Activated CD8-positive, alpha-beta memory T cell treated with anti-CD3 and anti-CD28 coated beads for 4 hours (primary cell): ENCODE results near the gene LRPPRC.

ENCODE experiments used
- DNase-seq, 2 donors: peaks; one replicate each; pipeline ENCODE4 v3.0.0-alpha.2; 2020; ENCODE audit warnings: low read depth in 2 of 2

LRPPRC gene

GRCh38 chr2:43906448-43907109 is 89.2 kb downstream of the LRPPRC start:
- no peak for DNase-seq

DNA sequence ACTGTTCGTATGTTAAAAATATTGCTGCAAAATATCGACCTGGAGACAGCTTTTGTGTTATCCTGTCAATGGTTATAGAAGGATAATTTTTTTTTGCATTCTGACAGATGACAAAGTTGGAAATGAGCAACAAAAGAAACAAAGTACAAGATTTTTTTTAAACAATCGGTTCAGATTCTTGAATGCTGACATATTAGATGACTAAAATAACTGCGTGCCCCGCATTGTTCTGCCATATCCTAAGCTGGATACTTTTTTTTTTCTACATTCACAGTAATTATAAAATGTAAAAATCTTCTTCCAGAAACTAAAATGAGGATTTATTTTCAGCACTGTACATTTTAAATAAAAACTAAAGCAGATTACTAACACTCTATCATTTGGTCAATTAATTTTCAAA is 89.9 kb downstream of the LRPPRC start:
- no peak for DNase-seq

DNA sequence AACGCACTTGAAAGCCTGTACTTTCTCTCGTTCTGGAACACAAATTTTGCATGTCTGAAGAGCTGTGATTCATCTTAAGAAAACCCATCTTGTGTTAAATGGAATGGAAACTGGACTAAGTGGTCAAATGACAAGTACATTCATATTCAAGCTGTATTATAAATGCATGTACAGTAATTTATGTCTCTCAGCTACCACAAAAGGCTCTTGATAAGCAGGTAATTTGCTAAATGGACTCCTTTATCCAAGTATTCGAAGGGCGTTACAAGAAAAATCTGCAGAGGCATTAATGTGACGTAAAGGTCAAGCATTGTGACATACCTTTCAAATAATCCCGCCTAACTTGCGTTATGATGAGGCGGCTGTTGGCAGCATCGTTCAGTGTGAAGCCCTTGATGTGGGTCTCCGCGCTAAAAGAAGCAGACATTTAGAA is 90.4 kb downstream of the LRPPRC start:
- DNase-seq = no peak

- DNase-seq = no peak
These were observed 96.2 kb downstream of the LRPPRC start for GRCh38 chr2:43899589-43899988.

DNA sequence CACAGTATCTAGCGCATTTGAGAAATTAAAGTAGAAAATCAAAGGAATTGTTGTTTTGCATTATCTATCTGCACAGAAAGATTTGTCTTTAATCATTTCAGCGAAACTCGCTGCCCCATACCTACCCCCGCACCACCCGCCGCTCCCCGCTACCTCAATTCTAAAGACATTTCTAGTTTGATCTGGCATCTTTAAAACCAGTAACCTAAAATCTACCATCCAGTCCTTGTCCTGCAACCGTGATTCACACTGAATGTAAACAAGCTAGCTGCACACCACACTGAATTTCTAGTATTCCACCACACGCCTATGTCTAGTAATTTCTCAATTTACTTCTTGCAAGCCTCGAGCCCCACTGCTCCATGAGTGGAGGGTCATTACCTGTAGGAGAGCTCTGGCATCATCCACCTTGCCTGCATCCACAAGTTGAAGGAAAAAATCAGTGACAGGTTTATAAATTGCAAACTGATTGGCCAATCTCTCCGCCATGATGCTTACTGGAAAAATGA is 96.9 kb downstream of the LRPPRC start:
- DNase-seq = no peak

GRCh38 chr2:43898134-43898837 is 97.5 kb downstream of the LRPPRC start:
- DNase-seq = no peak

DNA sequence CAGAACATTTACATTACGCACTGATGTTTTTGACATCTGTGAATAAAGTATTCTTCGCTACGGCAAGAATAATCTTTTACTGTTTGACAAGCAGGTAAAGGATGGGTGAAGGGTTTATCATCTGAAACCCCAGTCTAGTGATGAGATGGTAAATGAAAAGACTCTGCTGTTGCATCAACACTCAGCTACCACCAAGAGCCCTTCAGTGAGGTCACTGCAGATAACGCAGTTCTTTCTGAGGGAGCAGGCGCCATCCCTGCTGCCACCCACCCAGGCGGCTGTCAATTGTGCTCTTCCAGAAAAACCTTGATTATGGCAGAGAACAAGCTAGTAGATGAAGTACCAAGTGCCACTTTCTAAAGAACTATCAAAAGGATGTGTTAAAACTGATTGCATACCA is 98.3 kb downstream of the LRPPRC start:
- DNase-seq = no peak

GRCh38 chr2:43896906-43897305 is 98.9 kb downstream of the LRPPRC start:
- no peak for DNase-seq

DNA sequence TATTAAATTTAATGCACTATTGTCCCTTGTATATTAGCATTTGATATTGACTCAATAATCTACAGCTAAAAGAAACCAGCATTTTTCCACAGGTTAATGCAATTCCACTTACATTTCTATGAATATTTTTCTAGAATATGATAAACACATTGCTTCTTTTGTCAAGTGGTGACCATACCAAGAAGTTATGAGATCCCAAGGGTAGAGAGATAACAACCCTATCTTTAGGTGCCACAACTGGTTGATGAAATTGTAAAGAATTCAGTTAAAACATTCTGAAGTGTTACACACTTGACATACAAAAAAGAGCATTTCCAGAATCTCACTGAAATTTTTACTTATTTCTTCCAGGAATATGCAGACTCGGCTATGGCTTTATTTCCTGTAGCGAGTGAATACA is 101.0 kb downstream of the LRPPRC start:
- no peak for DNase-seq

GRCh38 chr2:43890855-43891254 is 104.9 kb downstream of the LRPPRC start:
- DNase-seq = no peak

GRCh38 chr2:43889416-43889815 is 106.4 kb downstream of the LRPPRC start:
- no peak for DNase-seq

DNA sequence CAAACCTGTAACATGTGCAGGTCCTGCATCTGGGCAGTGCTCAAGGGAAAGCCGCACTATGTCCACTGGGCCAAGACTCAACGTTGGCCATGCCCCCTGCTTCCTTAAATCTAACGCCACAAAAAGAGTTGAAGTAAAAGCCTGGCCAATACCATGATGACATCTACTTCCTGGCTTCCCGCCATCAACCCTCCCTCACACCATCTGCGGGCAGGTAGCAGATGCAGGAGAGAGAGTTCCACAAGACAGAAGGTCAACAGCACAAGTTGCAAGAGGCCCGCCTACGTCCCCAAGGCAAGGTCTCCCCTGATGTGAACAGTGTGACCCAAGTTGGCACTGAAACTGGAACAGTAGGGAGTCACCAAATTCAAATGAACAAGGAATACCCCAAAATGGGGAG is 108.6 kb downstream of the LRPPRC start:
- DNase-seq = no peak

GRCh38 chr2:43885132-43885632 is 110.6 kb downstream of the LRPPRC start:
- no peak for DNase-seq

DNA sequence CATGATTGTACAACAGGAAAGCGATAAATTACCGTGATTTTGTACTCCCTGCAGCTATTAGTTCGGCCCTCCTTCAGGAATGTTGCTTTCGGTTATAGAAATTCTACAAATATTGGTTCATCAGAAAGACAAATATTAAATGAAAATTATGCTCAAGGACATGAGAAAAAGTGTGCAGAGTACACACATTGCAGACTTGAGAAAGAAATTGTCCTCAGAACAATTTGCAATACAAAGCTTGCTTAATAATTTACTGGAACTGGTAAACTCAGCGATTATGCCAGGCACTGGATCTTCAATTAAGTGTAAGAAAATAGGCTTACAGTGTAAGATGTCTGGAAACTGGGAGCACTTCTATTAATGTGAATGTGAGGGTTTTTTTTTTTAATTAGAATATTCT is 111.1 kb downstream of the LRPPRC start:
- no peak for DNase-seq

GRCh38 chr2:43882312-43882711 is 113.5 kb downstream of the LRPPRC start:
- no peak for DNase-seq

DNA sequence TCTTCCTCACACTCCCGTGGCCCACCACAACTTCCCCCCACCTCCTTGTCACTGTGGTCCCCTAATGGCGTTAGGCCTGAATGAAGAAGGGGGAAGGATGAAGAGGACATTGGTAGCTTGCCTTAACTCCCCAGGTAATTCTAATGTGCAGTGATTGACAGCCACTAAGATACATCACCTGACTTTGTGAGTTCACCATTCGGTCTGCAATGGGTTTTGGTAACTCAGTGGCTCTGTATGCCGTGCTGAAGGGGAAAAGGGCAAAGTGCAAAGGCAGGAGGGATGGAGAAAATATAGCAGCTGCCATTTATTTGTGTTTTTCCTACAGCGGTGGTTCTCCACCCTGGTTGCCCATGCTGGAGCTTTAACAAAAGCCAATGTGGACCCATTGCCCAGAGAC is 114.8 kb downstream of the LRPPRC start:
- DNase-seq = no peak

DNA sequence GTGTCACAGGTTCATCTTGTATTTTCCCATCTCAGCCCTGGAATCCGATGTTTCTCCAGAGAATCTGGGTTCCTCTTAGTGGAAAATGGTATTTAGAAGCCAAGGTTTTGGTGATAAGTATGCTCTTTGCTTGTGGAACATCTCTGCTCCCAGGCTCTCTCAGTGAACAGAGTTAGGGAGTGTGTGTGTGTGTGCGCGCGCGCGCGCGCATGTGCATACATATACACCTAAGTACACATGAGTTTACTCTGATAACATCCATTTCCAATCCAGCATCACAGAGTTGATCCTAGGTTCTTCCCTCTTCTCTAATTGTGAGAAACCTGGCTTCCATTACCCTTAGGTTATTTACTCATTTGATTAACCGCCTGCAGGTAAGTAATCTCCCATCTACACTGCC is 115.3 kb downstream of the LRPPRC start:
- no peak for DNase-seq

DNA sequence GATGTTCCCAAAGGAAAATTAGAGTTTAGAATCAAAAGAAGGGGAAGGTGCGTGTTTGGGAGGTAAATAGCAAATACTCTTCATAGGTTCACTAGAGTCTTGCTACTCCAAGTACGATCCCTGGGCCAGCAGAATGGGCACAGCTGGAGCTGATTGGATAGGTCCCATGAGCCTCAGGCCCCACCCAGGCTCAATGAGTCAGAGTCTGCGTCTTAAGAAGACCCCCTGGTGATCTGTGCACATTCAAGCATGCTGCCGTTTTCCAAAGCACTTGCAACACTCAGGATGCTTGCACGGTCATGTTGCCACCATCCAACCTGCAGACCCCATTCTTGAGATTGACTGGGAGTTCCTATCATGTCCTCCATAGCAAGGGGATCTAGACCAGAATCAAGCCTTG is 116.5 kb downstream of the LRPPRC start:
- no peak for DNase-seq

GRCh38 chr2:43877782-43878464 is 117.9 kb downstream of the LRPPRC start:
- peak; percentile 8 to 14 for DNase-seq

DNA sequence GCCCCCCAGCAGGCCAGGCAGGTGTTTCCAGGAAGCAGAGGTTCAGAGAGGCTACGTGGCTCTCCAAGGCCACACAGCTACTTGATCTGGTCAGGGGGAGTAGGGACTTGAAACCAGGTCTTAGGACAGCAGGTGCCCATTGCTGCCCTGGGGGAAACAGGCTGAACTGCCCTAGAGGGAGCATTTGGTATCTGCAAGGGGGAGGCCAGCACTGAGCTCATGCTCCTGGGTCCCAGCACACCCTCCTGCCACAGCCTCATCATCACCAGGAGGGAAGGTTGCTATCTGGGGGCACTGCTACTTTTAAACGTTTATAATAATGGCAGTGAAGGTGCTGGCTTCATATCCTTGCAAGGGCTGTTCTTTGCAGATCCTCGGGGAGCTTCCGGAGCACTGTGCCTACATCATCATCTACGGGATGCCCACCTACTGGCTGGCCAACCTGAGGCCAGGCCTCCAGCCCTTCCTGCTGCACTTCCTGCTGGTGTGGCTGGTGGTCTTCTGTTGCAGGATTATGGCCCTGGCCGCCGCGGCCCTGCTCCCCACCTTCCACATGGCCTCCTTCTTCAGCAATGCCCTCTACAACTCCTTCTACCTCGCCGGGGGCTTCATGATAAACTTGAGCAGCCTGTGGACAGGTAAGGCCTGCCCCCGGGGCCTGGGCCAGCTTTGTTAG is 120.9 kb downstream of the LRPPRC start:
- DNase-seq = no peak

- no peak for DNase-seq
These were observed 123.6 kb downstream of the LRPPRC start for GRCh38 chr2:43872151-43872550.

DNA sequence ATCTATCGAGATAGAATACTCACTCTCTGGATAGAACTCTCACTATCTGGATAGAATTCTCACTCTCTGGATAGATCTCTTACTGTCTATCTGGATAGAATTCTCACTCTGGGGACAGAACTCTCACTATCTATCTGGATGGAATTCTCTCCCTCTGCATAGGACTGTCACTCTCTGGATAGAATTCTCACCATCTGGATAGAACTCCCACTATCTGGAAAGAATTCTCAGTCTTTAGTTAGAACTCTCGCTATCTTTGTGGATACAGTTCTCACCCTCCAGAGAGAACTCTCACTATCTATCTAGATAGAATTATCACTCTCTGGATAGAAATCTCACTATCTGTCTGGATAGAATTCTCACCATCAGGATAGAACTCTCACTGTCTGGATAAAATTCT is 140.5 kb downstream of the LRPPRC start:
- no peak for DNase-seq
